Heart left ventricle (tissue), 13 donors: Measurements from ENCODE around the gene SNX8.

ENCODE experiments used
- POLR2A ChIP-seq, 2 donors: fragments of 450-650 bp; IDR thresholded peaks; one replicate each; pipeline ENCODE4 v1.6.1; 2017; ENCODE audit warnings: antibody characterized with exemption in 2 of 2, mild to moderate bottlenecking in 2 of 2, moderate library complexity in 2 of 2
- TF ChIP-seq, protein P1 (sequence below), 12 donors: fragments of 200-600 bp; sonication (generic) in 4 of 12; IDR thresholded peaks; one replicate each; pipeline versions ENCODE4 v1.5.0 to v1.8.0; 2018 to 2022; ENCODE audit warnings: antibody characterized with exemption in 12 of 12, mild to moderate bottlenecking in 5 of 12
- donor health status: ischemic (EF 13 %, LVEDD 7.1; RV severe dilation, severe dysfunction).
- donor health status: DM: no; HTN: yes; CAD: no.
- donor health status: DM: no; HTN: no; CAD: no.
- donor health status: ischemic (EF 25% LVEDD 6.9; RV normal size, moderate dysfunction).
- donor health status: ischemic (EF 25% LVEDD 5.7; RV mildly dilated, moderate dysfunction).
- donor health status: ischemic (EF 35%, LVEDD 5.7; RV mildly dilated, moderate dysfunction).
- donor health status: nonischemic (EF 11% LVEDD 7.7; RV severe dilation, severe dysfunction).
- donor health status: DM: yes; HTN: yes; CAD: no.
- donor health status: PGD.
- donor health status: ischemic (EF 29% LVEDD 5.4; RV normal size, mild dysfunction).
- donor health status: nonischemic (EF 23%, LVEDD 6.1; RV moderate dilation, normal function).

DNA sequence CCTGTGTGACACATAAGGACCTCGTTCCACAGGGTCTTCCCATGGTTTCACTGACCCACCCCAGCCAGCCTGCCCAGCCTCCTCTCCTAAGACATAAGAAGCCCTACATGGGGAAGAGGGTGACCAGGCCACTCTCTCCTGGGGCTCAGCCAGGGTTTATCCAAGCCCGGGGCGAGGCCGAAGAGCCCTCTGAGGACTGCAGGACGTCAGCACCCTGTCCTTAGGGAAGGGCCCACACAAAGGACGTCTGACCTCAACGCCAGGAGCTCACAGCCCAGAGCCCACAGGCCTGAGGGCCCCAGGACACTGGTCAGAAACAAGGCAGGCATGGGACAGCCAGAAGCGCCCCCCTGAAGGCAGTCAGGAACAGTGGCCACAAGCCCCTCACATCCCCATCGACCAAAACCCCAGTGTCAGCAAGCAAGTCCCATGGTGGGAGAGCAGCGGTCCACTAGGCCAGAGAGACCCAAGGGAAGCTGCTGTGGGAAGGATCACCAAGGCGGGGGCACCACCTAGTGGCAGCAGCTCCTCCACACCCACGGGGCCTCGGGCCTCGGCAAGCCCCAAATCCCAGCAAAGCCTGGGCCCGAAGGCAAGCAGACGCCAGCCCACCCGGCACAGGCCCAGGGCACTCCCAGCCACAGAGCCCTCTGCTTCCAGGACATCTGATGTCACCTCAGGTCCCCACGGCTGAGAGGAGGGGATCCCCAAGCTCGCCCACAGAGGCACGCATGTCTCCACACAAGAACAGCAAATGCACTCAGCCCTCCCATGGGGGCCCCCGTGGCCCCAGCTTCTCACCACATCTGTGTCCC, 104.9 kb downstream of the SNX8 start:
- TF ChIP-seq, protein P1, sequence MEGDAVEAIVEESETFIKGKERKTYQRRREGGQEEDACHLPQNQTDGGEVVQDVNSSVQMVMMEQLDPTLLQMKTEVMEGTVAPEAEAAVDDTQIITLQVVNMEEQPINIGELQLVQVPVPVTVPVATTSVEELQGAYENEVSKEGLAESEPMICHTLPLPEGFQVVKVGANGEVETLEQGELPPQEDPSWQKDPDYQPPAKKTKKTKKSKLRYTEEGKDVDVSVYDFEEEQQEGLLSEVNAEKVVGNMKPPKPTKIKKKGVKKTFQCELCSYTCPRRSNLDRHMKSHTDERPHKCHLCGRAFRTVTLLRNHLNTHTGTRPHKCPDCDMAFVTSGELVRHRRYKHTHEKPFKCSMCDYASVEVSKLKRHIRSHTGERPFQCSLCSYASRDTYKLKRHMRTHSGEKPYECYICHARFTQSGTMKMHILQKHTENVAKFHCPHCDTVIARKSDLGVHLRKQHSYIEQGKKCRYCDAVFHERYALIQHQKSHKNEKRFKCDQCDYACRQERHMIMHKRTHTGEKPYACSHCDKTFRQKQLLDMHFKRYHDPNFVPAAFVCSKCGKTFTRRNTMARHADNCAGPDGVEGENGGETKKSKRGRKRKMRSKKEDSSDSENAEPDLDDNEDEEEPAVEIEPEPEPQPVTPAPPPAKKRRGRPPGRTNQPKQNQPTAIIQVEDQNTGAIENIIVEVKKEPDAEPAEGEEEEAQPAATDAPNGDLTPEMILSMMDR (IDR thresholded peaks at IDR 0.05), result peak; percentile 61 to 87 (median 79)
- no peak for TF ChIP-seq POLR2A (IDR thresholded peaks at IDR 0.05)
